NCI-H2227 (cell line): ENCODE data around the gene NR1I3.
"Not testable (repeated sequence)": the region's sequence is repeated elsewhere in the genome, so short reads cannot be mapped to it uniquely, and the experiment has no call there.

Experiments used
- DNase-seq: peaks from one replicate; lab custom pipeline; 2025; ENCODE audit not compliant: unreplicated experiment; lab: John Stamatoyannopoulos, UW

Gene NR1I3

DNA sequence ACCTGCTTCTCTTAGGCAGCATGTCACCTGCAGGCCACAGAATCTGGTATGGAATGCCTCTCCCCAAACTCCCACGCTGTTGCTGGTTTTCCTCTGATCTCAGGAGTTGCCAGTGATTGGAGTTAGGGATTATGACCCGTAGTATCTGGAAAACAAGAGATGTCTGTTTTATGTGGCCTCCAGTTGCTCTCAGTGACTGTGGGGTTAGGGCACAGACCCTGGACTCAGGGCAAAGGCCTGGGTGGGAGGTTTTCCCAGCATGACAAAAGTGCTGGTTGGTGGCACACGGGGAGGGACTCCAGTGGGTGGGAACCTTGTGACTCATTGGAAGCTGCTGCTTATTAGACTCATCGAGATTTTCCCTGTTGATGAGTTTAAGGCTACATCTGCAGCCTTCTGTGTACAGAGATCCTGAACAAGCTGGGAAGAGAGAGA lies at the start of gene NR1I3:
Gene NR1I3, minus strand, starts transcription at position 165 of the 435 bp plus-strand sequence. CDS start 1,638 bp downstream, outside the sequence.
- DNase-seq, result no peak

GRCh38 chr1:161287482-161288054 lies 49.6 kb upstream of the NR1I3 start:
- no peak for DNase-seq

GRCh38 chr1:161285521-161285920 lies 47.5 kb upstream of the NR1I3 start:
- peak; percentile 21 for DNase-seq

DNA sequence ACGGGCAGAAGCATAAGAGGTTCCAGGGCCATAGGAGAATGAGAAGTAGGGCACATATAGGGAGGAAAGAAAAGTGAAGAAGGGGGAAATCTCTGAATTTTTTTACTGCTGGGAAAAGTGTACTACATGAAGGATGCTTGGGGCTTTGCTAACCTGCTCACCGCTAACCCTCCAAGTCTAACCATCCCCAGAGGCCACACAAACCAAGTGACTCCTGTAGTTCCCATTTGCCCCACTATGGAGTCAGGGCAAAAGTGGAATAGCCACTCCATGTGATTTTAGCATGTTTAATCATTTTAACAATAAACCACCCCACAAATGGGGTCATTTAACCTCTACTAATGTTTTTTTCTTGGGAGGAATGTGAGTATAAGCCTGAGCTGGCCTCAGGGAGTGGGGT lies 47.1 kb upstream of the NR1I3 start:
- no peak for DNase-seq

DNA sequence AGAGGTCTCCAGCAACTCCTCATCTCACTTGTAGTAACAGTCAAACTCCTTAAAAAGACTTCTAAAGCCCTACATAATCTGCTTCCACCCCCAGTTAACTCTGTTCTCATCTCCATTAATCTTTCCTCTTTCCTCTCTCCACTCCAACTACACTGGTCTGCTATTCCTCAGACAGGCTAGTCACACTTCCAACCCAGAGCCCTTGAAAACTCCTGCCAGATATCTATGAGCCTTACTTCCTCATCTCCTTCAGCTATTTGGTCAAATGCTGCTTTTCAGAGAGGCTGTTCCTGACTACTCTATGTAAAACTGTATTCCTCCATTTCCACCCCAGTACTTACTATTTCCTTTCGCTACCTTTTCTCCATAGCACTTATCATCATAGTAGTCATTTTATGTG lies 45.0 kb upstream of the NR1I3 start:
- no peak for DNase-seq

- DNase-seq, result peak; percentile 42
Measured at GRCh38 chr1:161274874-161275273, 36.9 kb upstream of the NR1I3 start.

DNA sequence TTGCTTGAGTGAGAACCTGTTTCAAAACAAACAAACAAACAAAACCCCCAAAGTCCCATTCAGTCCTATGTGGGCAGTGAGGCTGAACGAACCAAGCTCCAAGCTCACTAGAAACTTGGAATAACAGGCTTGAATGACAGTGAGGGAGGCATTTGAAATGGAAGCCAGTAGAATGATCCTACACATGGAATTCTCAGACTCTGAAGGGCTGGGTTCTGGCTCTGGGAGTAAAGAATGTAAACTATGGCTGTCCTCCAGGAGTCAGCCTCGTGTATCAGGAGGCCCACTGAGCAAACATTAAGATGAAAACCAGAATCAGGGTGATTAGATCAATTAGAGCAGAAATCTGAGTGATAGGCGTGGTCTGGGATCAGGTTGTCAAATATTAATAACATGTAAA lies 35.4 kb upstream of the NR1I3 start:
- DNase-seq, result no peak

DNA sequence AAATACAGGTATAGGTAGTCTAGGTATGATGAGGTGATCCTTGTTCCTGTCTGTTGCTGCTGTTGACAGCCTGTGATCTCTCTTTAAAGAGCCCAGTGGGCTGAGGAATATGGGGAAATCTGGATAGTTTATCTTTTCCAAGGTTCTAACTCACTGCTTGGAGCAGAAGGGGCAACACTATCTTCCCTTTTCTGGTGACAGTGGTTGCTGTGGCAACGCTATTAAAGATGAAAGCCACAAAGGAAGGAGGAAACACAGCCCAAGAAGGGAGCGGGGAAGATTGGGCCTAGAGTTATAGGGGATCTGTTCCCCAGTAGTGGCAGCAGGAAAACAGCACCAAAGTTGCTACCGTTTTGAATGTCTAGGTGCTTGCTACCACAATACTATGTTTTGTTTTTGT lies 29.3 kb upstream of the NR1I3 start:
- DNase-seq, result peak; percentile 18

DNA sequence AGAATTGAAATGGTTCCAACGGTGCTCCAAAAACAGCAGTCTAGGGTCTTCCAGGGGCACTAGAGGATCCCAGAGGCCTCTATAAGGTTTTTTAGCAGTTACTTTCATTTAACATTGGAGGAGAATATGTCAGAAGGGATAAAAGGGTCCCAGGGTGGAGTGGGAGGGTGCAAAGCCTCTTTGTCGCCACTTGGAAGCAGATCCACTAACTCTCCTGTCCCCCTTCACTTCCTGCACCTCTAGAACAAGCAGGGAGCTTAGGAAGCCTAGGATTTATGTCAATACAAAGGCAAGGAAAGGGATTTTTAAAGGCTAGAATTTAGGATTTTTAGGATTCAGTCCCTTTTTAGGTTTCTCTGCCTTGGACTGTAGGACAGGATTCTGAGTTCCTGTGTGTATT lies 28.8 kb upstream of the NR1I3 start:
- no peak for DNase-seq

DNA sequence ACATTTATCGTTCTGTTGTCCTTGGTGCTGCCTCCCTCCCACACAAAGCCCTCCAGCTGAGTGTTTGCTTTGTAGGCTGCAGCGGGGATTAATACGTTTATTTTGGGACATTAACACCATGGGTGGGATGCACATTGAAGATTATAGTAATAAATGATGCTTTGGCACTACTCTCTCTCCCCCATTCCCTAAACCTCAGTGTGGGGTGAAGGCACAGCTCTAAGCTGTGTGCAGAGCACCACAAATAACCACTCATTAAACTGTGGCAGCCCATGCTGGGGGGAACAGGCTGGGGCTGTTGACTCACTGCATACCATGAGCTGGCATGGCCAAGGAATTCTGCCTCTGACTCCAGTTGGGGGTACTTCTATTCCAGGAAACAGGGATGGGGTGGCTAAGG lies 28.2 kb upstream of the NR1I3 start:
- DNase-seq, result peak; percentile 33

DNA sequence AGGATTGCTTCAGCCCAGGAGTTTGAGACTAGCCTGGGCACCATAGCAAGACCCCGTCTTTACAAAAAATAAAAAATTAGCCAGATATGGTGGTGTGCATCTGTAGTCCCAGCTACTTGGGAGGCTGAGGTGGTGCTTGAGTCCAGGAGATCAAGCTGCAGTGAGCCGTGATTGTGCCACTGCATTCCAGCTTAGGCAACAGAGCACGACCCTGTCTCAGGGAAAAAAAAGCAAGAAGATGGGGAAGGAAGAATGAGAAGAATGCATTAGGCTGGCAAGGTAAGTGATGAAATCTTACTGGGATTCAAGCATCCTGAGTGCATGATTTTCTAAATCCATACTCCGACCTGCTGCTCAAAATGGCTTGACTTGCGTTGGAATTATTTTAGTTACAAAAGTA lies 27.3 kb upstream of the NR1I3 start:
- no peak for DNase-seq

GRCh38 chr1:161261261-161262235 lies 23.5 kb upstream of the NR1I3 start:
- DNase-seq, result peak; percentile 18

DNA sequence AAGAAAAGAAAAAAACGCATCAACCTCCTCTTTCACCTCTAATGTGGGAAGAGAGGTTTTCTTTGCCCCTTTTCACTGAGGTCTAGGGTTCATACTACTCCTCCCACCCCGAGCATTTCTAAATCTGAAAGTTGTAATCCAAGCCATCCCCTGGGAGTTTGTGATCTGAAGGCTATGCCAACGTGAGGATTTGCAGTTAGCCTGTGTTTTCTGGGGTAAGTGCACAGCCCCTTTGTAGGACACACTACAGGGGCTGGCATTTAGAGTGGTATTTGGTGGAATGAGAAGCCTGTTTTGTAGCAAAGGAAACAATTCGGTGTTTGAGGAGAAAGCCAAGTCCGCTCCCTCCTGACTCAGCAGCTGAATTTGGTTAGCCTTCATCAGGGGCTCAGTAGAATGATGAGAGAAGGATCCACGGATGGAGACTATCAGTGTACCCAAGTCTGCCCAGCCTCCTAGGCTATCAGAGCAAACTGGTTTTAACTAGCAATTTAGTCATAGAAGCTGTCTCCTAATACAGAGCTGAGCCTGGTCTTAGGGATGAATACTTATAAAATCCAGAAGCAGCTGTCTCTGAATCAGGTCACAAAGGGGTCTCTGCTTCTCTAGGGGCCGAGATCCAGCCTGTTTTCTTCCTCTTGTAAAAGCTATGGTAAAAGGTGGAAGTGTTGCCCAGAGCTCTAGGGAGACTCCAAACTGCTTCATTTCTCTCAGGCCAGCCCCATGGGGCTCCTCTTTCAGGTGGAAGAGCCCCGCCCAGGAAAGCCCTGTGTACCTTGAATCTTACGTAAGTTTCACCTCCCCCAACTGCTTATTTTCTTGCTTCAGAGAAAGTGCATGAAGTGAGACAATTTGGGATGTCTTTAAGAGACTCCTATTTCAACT lies 22.6 kb upstream of the NR1I3 start:
- DNase-seq, result no peak

- no peak for DNase-seq
Measured at GRCh38 chr1:161259765-161260164, 21.8 kb upstream of the NR1I3 start.

GRCh38 chr1:161259345-161259702 lies 21.3 kb upstream of the NR1I3 start:
- no peak for DNase-seq

GRCh38 chr1:161258439-161259344 lies 20.7 kb upstream of the NR1I3 start, which contains the start of gene PCP4L1:
Gene PCP4L1, plus strand, starts transcription at chr1:161258745. Its CDS starts 230 bp downstream, at chr1:161258975.
- peak; percentile 92 for DNase-seq

DNA sequence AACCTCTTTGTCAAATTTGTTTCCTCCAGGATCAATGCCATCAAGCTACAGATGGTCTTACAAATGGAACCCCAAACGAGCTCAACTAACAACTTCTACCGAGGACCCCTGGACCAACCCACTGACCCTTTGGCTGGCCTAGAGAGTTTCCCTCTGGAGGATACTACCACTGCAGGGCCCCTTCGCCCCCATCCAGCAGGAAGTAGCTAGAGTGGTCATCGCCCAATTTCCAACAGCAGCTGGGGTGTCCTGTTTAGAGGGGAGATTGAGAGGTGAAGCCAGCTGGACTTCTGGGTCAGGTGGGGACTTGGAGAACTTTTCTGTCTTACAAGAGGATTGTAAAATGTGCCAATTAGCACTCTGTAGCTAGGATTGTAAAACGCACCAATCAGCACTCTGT lies 19.1 kb upstream of the NR1I3 start:
- not testable (repeated sequence) for DNase-seq

GRCh38 chr1:161255955-161256520 lies 18.0 kb upstream of the NR1I3 start:
- DNase-seq, result not testable (repeated sequence)

GRCh38 chr1:161255302-161255701 lies 17.3 kb upstream of the NR1I3 start:
- not testable (repeated sequence) for DNase-seq

GRCh38 chr1:161251579-161251978 lies 13.6 kb upstream of the NR1I3 start:
- DNase-seq, result no peak
